ENCODE results near the gene RILPL2.
"Not testable (repeated sequence)": the region's sequence is repeated elsewhere in the genome, so short reads cannot be mapped to it uniquely, and the experiment has no call there.

DNA sequence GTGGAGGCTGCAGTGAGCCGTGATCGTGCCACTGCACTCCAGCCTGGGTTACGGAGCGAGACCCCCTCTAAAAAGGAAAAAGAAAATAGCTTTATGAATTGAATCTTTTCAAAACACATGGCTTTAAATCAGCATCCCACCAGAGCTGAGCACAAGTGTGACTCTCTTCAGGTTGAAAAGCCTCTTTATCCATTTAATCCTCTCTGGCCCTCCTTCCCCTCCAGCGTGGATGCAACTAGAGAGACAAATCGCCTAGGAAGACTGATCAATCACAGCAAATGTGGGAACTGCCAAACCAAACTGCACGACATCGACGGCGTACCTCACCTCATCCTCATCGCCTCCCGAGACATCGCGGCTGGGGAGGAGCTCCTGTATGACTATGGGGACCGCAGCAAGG, 29.2 kb downstream of the RILPL2 start:
- TF ChIP-seq, protein P1, sequence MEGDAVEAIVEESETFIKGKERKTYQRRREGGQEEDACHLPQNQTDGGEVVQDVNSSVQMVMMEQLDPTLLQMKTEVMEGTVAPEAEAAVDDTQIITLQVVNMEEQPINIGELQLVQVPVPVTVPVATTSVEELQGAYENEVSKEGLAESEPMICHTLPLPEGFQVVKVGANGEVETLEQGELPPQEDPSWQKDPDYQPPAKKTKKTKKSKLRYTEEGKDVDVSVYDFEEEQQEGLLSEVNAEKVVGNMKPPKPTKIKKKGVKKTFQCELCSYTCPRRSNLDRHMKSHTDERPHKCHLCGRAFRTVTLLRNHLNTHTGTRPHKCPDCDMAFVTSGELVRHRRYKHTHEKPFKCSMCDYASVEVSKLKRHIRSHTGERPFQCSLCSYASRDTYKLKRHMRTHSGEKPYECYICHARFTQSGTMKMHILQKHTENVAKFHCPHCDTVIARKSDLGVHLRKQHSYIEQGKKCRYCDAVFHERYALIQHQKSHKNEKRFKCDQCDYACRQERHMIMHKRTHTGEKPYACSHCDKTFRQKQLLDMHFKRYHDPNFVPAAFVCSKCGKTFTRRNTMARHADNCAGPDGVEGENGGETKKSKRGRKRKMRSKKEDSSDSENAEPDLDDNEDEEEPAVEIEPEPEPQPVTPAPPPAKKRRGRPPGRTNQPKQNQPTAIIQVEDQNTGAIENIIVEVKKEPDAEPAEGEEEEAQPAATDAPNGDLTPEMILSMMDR (IDR thresholded peaks at IDR 0.05; ENCODE audit: insufficient read depth, low read depth, low read length) = not testable (repeated sequence)
- not testable (repeated sequence) for TF ChIP-seq EZH2 (IDR thresholded peaks at IDR 0.05; ENCODE audit: insufficient read depth, low read length)

Data from astrocyte (in vitro differentiated cells and primary cell).